Activated B cell treated with CpG ODN at 0.5 μM for 24 hours (primary cell): Measurements from ENCODE around the gene LLPH. TPM values are rescaled to one million over a fixed set of nuclear protein-coding genes. Genes with fewer than 3 reads are reported as not detected.

Experiments
- ATAC-seq: fragments of 200-7000 bp; cut with Tn5 transposase; one replicate; pipeline ENCODE4 v1.10.0; 2021; ENCODE audit warnings: low read depth, mild to moderate bottlenecking, moderate library complexity
- CTCF ChIA-PET: fragments of 350-600 bp; sonication (Branson Sonifier 250); formaldehyde crosslinking; loops from one replicate; lab custom pipeline; 2021; ENCODE audit warnings: antibody characterized with exemption; lab: Charles Lee
- POLR2A ChIA-PET: fragments of 350-600 bp; sonication (Branson Sonifier 250); formaldehyde crosslinking; loops from one replicate; lab custom pipeline; 2021; ENCODE audit warnings: antibody characterized with exemption; lab: Charles Lee
- DNase-seq: peaks from one replicate; pipeline ENCODE4 v3.0.0; 2022
- H3K27ac Mint-ChIP-seq: one replicate; pipeline ENCODE4 v1.8.0; 2020; ENCODE audit warnings: mixed read lengths
- H3K27me3 Mint-ChIP-seq: one replicate; pipeline ENCODE4 v1.8.0; 2021; ENCODE audit warnings: mixed read lengths
- H3K36me3 Mint-ChIP-seq: one replicate; pipeline ENCODE4 v1.8.0; 2021; ENCODE audit warnings: low read depth, mixed read lengths
- H3K4me1 Mint-ChIP-seq: one replicate; pipeline ENCODE4 v1.8.0; 2021; ENCODE audit warnings: mixed read lengths
- H3K4me3 Mint-ChIP-seq: one replicate; pipeline ENCODE4 v1.8.0; 2020; ENCODE audit warnings: mild to moderate bottlenecking, mixed read lengths
- H3K9me3 Mint-ChIP-seq: one replicate; pipeline ENCODE4 v1.8.0; 2020; ENCODE audit warnings: mixed read lengths
- intact Hi-C: fragments of 100-400 bp; cut with micrococcal nuclease; formaldehyde crosslinking; loops from one replicate; pipeline ENCODE4 v1.15.1; 2024
- total RNA-seq: library from RNA; stranded (reverse); gene quantifications from 2 replicates; pipeline ENCODE4 v1.2.3, GENCODE V29; 2022
- TF ChIP-seq, protein P1 (sequence below): fragments of 200-600 bp; IDR thresholded peaks from one replicate; pipeline ENCODE4 v1.8.0; 2022; ENCODE audit warnings: antibody characterized with exemption, mild to moderate bottlenecking

LLPH gene
- total RNA-seq, 1 donor from 2014 or later = 29.5 TPM

DNA sequence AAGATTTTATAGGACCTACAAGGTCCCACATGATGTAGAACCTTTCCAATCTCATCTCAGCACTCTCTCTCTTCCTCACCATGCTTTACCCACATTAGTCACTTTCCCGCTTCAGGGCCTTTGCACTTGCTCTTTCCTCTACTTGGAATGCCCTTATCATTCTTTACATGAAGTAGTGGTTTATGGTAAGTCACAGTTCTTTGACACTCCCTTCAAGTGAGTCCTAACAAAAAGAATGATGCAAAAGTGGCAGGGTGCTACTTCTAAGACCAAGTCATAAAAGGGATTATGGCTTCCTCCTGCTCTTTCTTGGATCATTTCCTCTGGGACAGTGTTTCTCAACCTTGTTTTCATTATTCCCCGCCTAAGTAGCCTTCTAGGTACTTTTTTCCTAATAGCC lies 26.1 kb upstream of the LLPH start:
- no peaks in the 10 kb centered on the region for H3K27me3 Mint-ChIP-seq
- H3K27ac Mint-ChIP-seq = no peak overlapping the region
- peaks cover 38% of the 10 kb centered on the region for H3K4me1 Mint-ChIP-seq
- TF ChIP-seq, protein P1, sequence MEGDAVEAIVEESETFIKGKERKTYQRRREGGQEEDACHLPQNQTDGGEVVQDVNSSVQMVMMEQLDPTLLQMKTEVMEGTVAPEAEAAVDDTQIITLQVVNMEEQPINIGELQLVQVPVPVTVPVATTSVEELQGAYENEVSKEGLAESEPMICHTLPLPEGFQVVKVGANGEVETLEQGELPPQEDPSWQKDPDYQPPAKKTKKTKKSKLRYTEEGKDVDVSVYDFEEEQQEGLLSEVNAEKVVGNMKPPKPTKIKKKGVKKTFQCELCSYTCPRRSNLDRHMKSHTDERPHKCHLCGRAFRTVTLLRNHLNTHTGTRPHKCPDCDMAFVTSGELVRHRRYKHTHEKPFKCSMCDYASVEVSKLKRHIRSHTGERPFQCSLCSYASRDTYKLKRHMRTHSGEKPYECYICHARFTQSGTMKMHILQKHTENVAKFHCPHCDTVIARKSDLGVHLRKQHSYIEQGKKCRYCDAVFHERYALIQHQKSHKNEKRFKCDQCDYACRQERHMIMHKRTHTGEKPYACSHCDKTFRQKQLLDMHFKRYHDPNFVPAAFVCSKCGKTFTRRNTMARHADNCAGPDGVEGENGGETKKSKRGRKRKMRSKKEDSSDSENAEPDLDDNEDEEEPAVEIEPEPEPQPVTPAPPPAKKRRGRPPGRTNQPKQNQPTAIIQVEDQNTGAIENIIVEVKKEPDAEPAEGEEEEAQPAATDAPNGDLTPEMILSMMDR = no peak
- H3K4me3 Mint-ChIP-seq = no peak overlapping the region
- intact Hi-C loops = no loop called here
- ATAC-seq = no peak
- ChIA-PET POLR2A (interaction anchor here (1.8 kb wide), 1 partner anchor 13 kb away, joined by 8 read pairs; the partner anchor contains the start of gene TMBIM4), CTCF (no interaction called here)
- DNase-seq = no peak
- H3K9me3 Mint-ChIP-seq = no peaks in the 10 kb centered on the region
- H3K36me3 Mint-ChIP-seq = peaks cover 50% of the 10 kb centered on the region

DNA sequence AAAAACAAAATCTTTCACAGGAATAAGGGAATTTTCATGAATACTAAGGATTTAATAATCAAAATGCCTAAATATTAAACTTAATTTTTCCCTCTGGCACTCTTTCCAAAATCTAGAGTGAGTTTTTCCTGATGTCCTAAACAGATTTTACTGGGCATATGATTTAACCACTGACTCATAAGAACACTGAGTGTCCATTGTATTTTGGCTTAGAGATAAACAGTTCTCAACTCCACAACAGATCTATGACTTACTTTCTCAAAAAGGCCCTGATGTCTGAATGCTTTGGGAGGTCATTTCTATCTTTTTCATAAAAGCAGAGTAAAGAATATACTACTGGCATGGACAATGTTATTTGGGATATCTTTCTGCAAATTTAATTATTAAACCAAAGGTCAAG lies 24.2 kb upstream of the LLPH start:
- POLR2A ChIA-PET = interaction anchor here (1.8 kb wide), 1 partner anchor 14 kb away, joined by 8 read pairs; the partner anchor contains the start of gene TMBIM4
- no peak for ATAC-seq

DNA sequence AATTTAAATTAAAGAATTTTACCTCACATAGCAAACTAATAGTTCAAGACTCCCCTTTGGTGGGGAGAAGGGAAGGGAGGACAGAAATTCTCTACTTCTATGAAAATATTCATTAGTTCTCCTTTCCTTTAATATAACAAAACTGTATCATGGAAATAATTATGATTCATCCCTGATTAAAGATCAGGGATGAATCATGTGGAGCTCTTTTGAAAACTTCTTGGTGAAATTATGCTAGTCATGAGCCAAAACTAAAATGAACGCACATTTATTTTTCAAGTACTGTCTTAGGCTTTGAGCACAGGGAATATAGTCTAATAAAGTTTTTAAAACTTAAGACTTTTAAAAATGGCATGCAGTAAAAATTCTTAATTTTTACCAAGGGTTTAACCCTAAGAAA lies 22.2 kb upstream of the LLPH start:
- DNase-seq (no peak), ATAC-seq (no peak)
- intact Hi-C loops = no loop called here
- TF ChIP-seq, protein P1 = no peak
- Mint-ChIP-seq H3K4me1 (peaks cover 24% of the 10 kb centered on the region), H3K4me3 (no peak overlapping the region), H3K27me3 (no peaks in the 10 kb centered on the region), H3K27ac (no peak overlapping the region), H3K36me3 (peaks cover 58% of the 10 kb centered on the region), H3K9me3 (no peaks in the 10 kb centered on the region)
- ChIA-PET CTCF (interaction anchor here (0.6 kb wide), 1 partner anchor 35 kb away, joined by 4 read pairs; no protein-coding TSS in a partner anchor), POLR2A (no interaction called here)

More for the DNA sequence above, 24.2 kb upstream of the LLPH start:
- intact Hi-C loops = no loop called here
- Mint-ChIP-seq H3K4me1 (peaks cover 36% of the 10 kb centered on the region), H3K9me3 (no peaks in the 10 kb centered on the region), H3K36me3 (peaks cover 53% of the 10 kb centered on the region), H3K27me3 (no peaks in the 10 kb centered on the region), H3K4me3 (no peak overlapping the region), H3K27ac (no peak overlapping the region)
- TF ChIP-seq, protein P1 = no peak
- CTCF ChIA-PET = no interaction called here
- DNase-seq = no peak

DNA sequence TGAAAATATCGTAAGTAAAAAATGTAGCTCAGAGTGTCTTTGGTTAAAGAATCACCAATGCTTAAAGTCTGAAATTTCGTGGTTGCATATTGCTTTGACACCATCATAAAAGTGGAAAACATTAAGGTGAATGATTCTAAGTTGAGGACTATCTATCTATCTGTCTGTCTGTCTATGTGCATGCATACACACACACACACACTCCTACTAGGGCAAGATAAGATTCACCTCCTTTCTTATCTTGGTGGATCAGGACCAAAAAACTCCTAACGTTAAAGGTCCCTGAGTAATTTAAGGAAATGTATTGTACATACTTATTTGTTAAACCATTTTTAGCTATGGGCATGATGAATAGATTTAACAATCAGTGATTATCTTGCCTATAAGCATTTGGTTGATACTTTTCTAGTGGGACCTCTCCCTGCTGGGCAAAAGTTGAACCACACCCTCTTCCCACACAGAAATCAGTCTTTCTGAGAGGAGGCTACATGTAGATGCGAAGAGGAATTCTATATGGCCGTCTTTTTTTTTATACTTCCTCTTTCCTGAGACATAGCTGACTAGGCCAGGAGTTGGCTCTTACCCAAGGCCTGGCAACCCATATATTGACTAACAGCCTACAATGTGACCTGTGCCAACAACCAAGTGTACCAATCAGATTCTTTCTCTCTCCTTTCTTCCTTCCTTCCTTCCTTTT lies 19.3 kb upstream of the LLPH start:
- ATAC-seq (no peak), DNase-seq (no peak)
- Mint-ChIP-seq H3K9me3 (no peaks in the 10 kb centered on the region), H3K36me3 (peaks cover 64% of the 10 kb centered on the region), H3K4me1 (peaks cover 25% of the 10 kb centered on the region), H3K27me3 (no peaks in the 10 kb centered on the region), H3K4me3 (no peak overlapping the region), H3K27ac (no peak overlapping the region)
- CTCF ChIA-PET = interaction anchor here (1.5 kb wide), 1 partner anchor 19 kb away, joined by 3 read pairs; the partner anchor contains the start of gene LLPH
- POLR2A ChIA-PET = interaction anchor here (1.1 kb wide), 1 partner anchor 19 kb away, joined by 3 read pairs; the partner anchor contains the start of gene LLPH
- intact Hi-C loops = loop anchor here (2.0 to 5.0 kb wide), 2 partner anchors 19 to 87 kb away; partner anchors contain the start of gene TMBIM4
- TF ChIP-seq, protein P1 = no peak
